ENCODE data around the gene DHRS4L2.
"Not testable (repeated sequence)": the region's sequence is repeated elsewhere in the genome, so short reads cannot be mapped to it uniquely, and the experiment has no call there.

The DHRS4L2 gene

GRCh38 chr14:23988607-23989363 lies at the start of gene DHRS4L2:
Gene DHRS4L2, plus strand, starts transcription at chr14:23988929. Its CDS starts 19 bp downstream, at chr14:23988948.
- peak in 18 of 58 donors; percentile 6 to 60 (median 28) for DNase-seq

- no peak for DNase-seq
Observed at GRCh38 chr14:23939607-23940326, 49.0 kb upstream of the DHRS4L2 start.

- no peak for DNase-seq
Observed at GRCh38 chr14:23941230-23941629, 47.5 kb upstream of the DHRS4L2 start.

- DNase-seq, result no peak
Observed at GRCh38 chr14:23941669-23942068, 47.1 kb upstream of the DHRS4L2 start.

GRCh38 chr14:23942587-23942986 lies 46.1 kb upstream of the DHRS4L2 start:
- no peak for DNase-seq

- DNase-seq, result not testable (repeated sequence)
Observed at GRCh38 chr14:23949069-23949468, 39.7 kb upstream of the DHRS4L2 start.

- no peak for DNase-seq
Observed at GRCh38 chr14:23950411-23951135, 38.2 kb upstream of the DHRS4L2 start.

GRCh38 chr14:23951136-23951466 lies 37.6 kb upstream of the DHRS4L2 start:
- DNase-seq, result not testable (repeated sequence)

- peak in 33 of 58 donors; percentile 10 to 56 (median 27) for DNase-seq
Observed at GRCh38 chr14:23951590-23952201, 37.0 kb upstream of the DHRS4L2 start.

GRCh38 chr14:23953116-23953463 lies 35.6 kb upstream of the DHRS4L2 start:
- peak in 1 of 58 donors; percentile 50 for DNase-seq

- DNase-seq, result peak in 57 of 58 donors; percentile 43 to 92 (median 80)
Observed at GRCh38 chr14:23953464-23954278, 35.1 kb upstream of the DHRS4L2 start, which contains the start of gene DHRS4. Gene DHRS4, plus strand, starts transcription at chr14:23953770. Its CDS starts 19 bp downstream, at chr14:23953789.

- DNase-seq, result not testable (repeated sequence)
Observed at GRCh38 chr14:23954279-23954614, 34.5 kb upstream of the DHRS4L2 start.

GRCh38 chr14:23954965-23955364 lies 33.8 kb upstream of the DHRS4L2 start:
- peak in 10 of 58 donors; percentile 8 to 45 (median 22) for DNase-seq

- not testable (repeated sequence) for DNase-seq
Observed at GRCh38 chr14:23955811-23956210, 32.9 kb upstream of the DHRS4L2 start.

GRCh38 chr14:23957913-23958569 lies 30.7 kb upstream of the DHRS4L2 start:
- peak in 3 of 58 donors; percentile 3 to 8 (median 7) for DNase-seq

- not testable (repeated sequence) for DNase-seq
Observed at GRCh38 chr14:23960899-23961298, 27.8 kb upstream of the DHRS4L2 start.

GRCh38 chr14:23961704-23962103 lies 27.0 kb upstream of the DHRS4L2 start:
- not testable (repeated sequence) for DNase-seq

- not testable (repeated sequence) for DNase-seq
Observed at GRCh38 chr14:23969130-23969480, 19.6 kb upstream of the DHRS4L2 start.

GRCh38 chr14:23969481-23970282 lies 19.0 kb upstream of the DHRS4L2 start:
- peak in 30 of 58 donors; percentile 6 to 65 (median 36) for DNase-seq

Data from anterior cingulate cortex (tissue), 58 donors.